Duodenal mucosa (tissue), 2 donors: Measurements from ENCODE around the gene C1QTNF6.

Experiments used
- H3K27ac ChIP-seq: one replicate; pipeline ENCODE4 v1.7.0; 2013; ENCODE audit warnings: low read depth, low read length
- H3K27me3 ChIP-seq, 2 donors: one replicate each; pipeline ENCODE4 v1.7.0; 2013; ENCODE audit warnings: low read length in 2 of 2, control low read depth in 1 of 2; ENCODE audit not compliant: insufficient read depth in 2 of 2, control insufficient read depth in 1 of 2
- H3K36me3 ChIP-seq, 2 donors: one replicate each; pipeline ENCODE4 v1.7.0; 2013; ENCODE audit warnings: low read length in 2 of 2, control low read depth in 1 of 2; ENCODE audit not compliant: insufficient read depth in 2 of 2, control insufficient read depth in 1 of 2
- H3K4me1 ChIP-seq, 2 donors: one replicate each; pipeline ENCODE4 v1.7.0; 2013; ENCODE audit warnings: low read length in 2 of 2, control low read depth in 1 of 2; ENCODE audit not compliant: insufficient read depth in 2 of 2, control insufficient read depth in 1 of 2
- H3K4me3 ChIP-seq, 2 donors: one replicate each; pipeline ENCODE4 v1.7.0; 2013; ENCODE audit warnings: low read length in 2 of 2, low read depth in 1 of 2
- H3K9ac ChIP-seq, 2 donors: one replicate each; pipeline ENCODE4 v1.7.0; 2013; ENCODE audit warnings: low read length in 2 of 2, low read depth in 1 of 2
- H3K9me3 ChIP-seq, 2 donors: one replicate each; pipeline ENCODE4 v1.7.0; 2013; ENCODE audit warnings: low read length in 2 of 2, control low read depth in 1 of 2; ENCODE audit not compliant: control insufficient read depth in 1 of 2

C1QTNF6 gene

GRCh38 chr22:37229805-37230672 lies 42.0 kb upstream of the C1QTNF6 start:
- peak overlapping the region in 1 of 2 donors; percentile 22 for H3K4me3 ChIP-seq
- peaks cover 0 to 8% of the 10 kb centered on the region in 2 donors for H3K36me3 ChIP-seq
- no peaks in the 10 kb centered on the region for H3K9me3 ChIP-seq
- peak overlapping the region; percentile 56 for H3K27ac ChIP-seq
- H3K4me1 ChIP-seq = peaks cover 40 to 62% of the 10 kb centered on the region in 2 donors
- H3K27me3 ChIP-seq = no peaks in the 10 kb centered on the region
- peak overlapping the region; percentile 51 to 57 for H3K9ac ChIP-seq

GRCh38 chr22:37229012-37229804 lies 41.2 kb upstream of the C1QTNF6 start:
- Histone ChIP-seq H3K27me3 (no peaks in the 10 kb centered on the region), H3K9me3 (no peaks in the 10 kb centered on the region), H3K4me1 (peaks cover 39 to 58% of the 10 kb centered on the region in 2 donors), H3K4me3 (peak overlapping the region in 1 of 2 donors; percentile 22), H3K9ac (peak overlapping the region; percentile 51 to 57), H3K36me3 (peaks cover 0 to 8% of the 10 kb centered on the region in 2 donors), H3K27ac (peak overlapping the region; percentile 56)

GRCh38 chr22:37228106-37229011 lies 40.3 kb upstream of the C1QTNF6 start:
- H3K4me1 ChIP-seq = peaks cover 39 to 55% of the 10 kb centered on the region in 2 donors
- no peaks in the 10 kb centered on the region for H3K9me3 ChIP-seq
- no peaks in the 10 kb centered on the region for H3K27me3 ChIP-seq
- peak overlapping the region; percentile 52 for H3K27ac ChIP-seq
- no peak overlapping the region for H3K9ac ChIP-seq
- peaks cover 0 to 8% of the 10 kb centered on the region in 2 donors for H3K36me3 ChIP-seq
- H3K4me3 ChIP-seq = no peak overlapping the region

- Histone ChIP-seq H3K9me3 (no peaks in the 10 kb centered on the region), H3K4me1 (peaks cover 36 to 51% of the 10 kb centered on the region in 2 donors), H3K9ac (no peak overlapping the region), H3K27me3 (no peaks in the 10 kb centered on the region), H3K27ac (no peak overlapping the region), H3K4me3 (no peak overlapping the region), H3K36me3 (peaks cover 0 to 8% of the 10 kb centered on the region in 2 donors)
These were observed 38.5 kb upstream of the C1QTNF6 start for GRCh38 chr22:37226514-37226913.

GRCh38 chr22:37226087-37226486 lies 38.0 kb upstream of the C1QTNF6 start:
- H3K9me3 ChIP-seq = no peaks in the 10 kb centered on the region
- peaks cover 0 to 8% of the 10 kb centered on the region in 2 donors for H3K36me3 ChIP-seq
- no peak overlapping the region for H3K4me3 ChIP-seq
- H3K27ac ChIP-seq = no peak overlapping the region
- H3K9ac ChIP-seq = no peak overlapping the region
- H3K27me3 ChIP-seq = no peaks in the 10 kb centered on the region
- peaks cover 36 to 47% of the 10 kb centered on the region in 2 donors for H3K4me1 ChIP-seq

- H3K4me3 ChIP-seq = no peak overlapping the region
- H3K4me1 ChIP-seq = peaks cover 36 to 41% of the 10 kb centered on the region in 2 donors
- H3K9me3 ChIP-seq = no peaks in the 10 kb centered on the region
- peaks cover 0 to 4% of the 10 kb centered on the region in 2 donors for H3K36me3 ChIP-seq
- H3K9ac ChIP-seq = no peak overlapping the region
- H3K27me3 ChIP-seq = no peaks in the 10 kb centered on the region
- no peak overlapping the region for H3K27ac ChIP-seq
These were observed 37.4 kb upstream of the C1QTNF6 start for GRCh38 chr22:37225481-37225880.

GRCh38 chr22:37224757-37225420 lies 36.8 kb upstream of the C1QTNF6 start:
- H3K4me3 ChIP-seq = no peak overlapping the region
- H3K27ac ChIP-seq = no peak overlapping the region
- H3K9me3 ChIP-seq = no peaks in the 10 kb centered on the region

GRCh38 chr22:37223965-37224551 lies 36.0 kb upstream of the C1QTNF6 start:
- Histone ChIP-seq H3K9ac (no peak overlapping the region), H3K27me3 (no peaks in the 10 kb centered on the region), H3K9me3 (no peaks in the 10 kb centered on the region), H3K4me1 (peaks cover 24 to 37% of the 10 kb centered on the region in 2 donors), H3K27ac (no peak overlapping the region), H3K4me3 (no peak overlapping the region), H3K36me3 (peaks cover 0 to 4% of the 10 kb centered on the region in 2 donors)

More at GRCh38 chr22:37224757-37225420, 36.8 kb upstream of the C1QTNF6 start:
- H3K27me3 ChIP-seq = no peaks in the 10 kb centered on the region
- H3K36me3 ChIP-seq = peaks cover 0 to 4% of the 10 kb centered on the region in 2 donors
- no peak overlapping the region for H3K9ac ChIP-seq
- peaks cover 32 to 41% of the 10 kb centered on the region in 2 donors for H3K4me1 ChIP-seq

- Histone ChIP-seq H3K27ac (no peak overlapping the region), H3K9ac (no peak overlapping the region), H3K4me1 (peaks cover 12 to 30% of the 10 kb centered on the region in 2 donors)
These were observed 34.5 kb upstream of the C1QTNF6 start for GRCh38 chr22:37222440-37222971.

More at GRCh38 chr22:37222440-37222971, 34.5 kb upstream of the C1QTNF6 start:
- H3K9me3 ChIP-seq = no peaks in the 10 kb centered on the region
- peaks cover 0 to 4% of the 10 kb centered on the region in 2 donors for H3K36me3 ChIP-seq
- no peaks in the 10 kb centered on the region for H3K27me3 ChIP-seq
- no peak overlapping the region for H3K4me3 ChIP-seq
